NK-92 (cell line): ENCODE measurements around the gene GNG2.
"Not testable (repeated sequence)": the region's sequence is repeated elsewhere in the genome, so short reads cannot be mapped to it uniquely, and the experiment has no call there.

Experiments used
- DNase-seq: peaks from one replicate; lab custom pipeline; 2025; ENCODE audit not compliant: unreplicated experiment; lab: John Stamatoyannopoulos, UW

Gene GNG2

GRCh38 chr14:51884086-51884927 is 23.9 kb downstream of the GNG2 start:
- DNase-seq: no peak

GRCh38 chr14:51889851-51890250 is 29.4 kb downstream of the GNG2 start:
- DNase-seq: no peak

GRCh38 chr14:51894250-51894649 is 33.8 kb downstream of the GNG2 start:
- no peak for DNase-seq

GRCh38 chr14:51895375-51895774 is 35.0 kb downstream of the GNG2 start:
- DNase-seq: no peak

- no peak for DNase-seq
Observed at GRCh38 chr14:51897791-51898355, 37.5 kb downstream of the GNG2 start.

GRCh38 chr14:51901475-51902024 is 41.1 kb downstream of the GNG2 start:
- no peak for DNase-seq

- not testable (repeated sequence) for DNase-seq
Observed at GRCh38 chr14:51905656-51906121, 45.3 kb downstream of the GNG2 start.

- DNase-seq: no peak
Observed at GRCh38 chr14:51908086-51908485, 47.7 kb downstream of the GNG2 start.

- DNase-seq: no peak
Observed at GRCh38 chr14:51912112-51912786, 51.8 kb downstream of the GNG2 start.

- DNase-seq: no peak
Observed at GRCh38 chr14:51914310-51914709, 53.9 kb downstream of the GNG2 start.

- DNase-seq: no peak
Observed at GRCh38 chr14:51917193-51917592, 56.8 kb downstream of the GNG2 start.

- no peak for DNase-seq
Observed at GRCh38 chr14:51921026-51921425, 60.6 kb downstream of the GNG2 start.

GRCh38 chr14:51922624-51923023 is 62.2 kb downstream of the GNG2 start:
- DNase-seq: no peak

- no peak for DNase-seq
Observed at GRCh38 chr14:51924600-51924999, 64.2 kb downstream of the GNG2 start.

- no peak for DNase-seq
Observed at GRCh38 chr14:51925980-51926379, 65.6 kb downstream of the GNG2 start.

- no peak for DNase-seq
Observed at GRCh38 chr14:51926449-51926848, 66.0 kb downstream of the GNG2 start.

- DNase-seq: no peak
Observed at GRCh38 chr14:51928568-51928967, 68.2 kb downstream of the GNG2 start.

- DNase-seq: no peak
Observed at GRCh38 chr14:51929166-51929565, 68.8 kb downstream of the GNG2 start.

GRCh38 chr14:51929910-51930682 is 69.7 kb downstream of the GNG2 start:
- DNase-seq: no peak

GRCh38 chr14:51931308-51931707 is 70.9 kb downstream of the GNG2 start:
- no peak for DNase-seq

- no peak for DNase-seq
Observed at GRCh38 chr14:51933191-51933590, 72.8 kb downstream of the GNG2 start.
